H1 (cell line): ENCODE measurements around the gene SPHK1. TPM values are rescaled to one million over a fixed set of nuclear protein-coding genes. Genes with fewer than 3 reads are reported as not detected.
"Not testable (repeated sequence)": the region's sequence is repeated elsewhere in the genome, so short reads cannot be mapped to it uniquely, and the experiment has no call there.

Source experiments
- CTCF ChIA-PET: fragments of 300-600 bp; sonication (Branson Sonifier 250); formaldehyde crosslinking; loops from one replicate; lab custom pipeline; 2021; ENCODE audit not compliant: partially characterized antibody; lab: Charles Lee
- POLR2A ChIA-PET: fragments of 300-600 bp; sonication (Branson Sonifier 250); formaldehyde crosslinking; loops from one replicate; lab custom pipeline; 2021; ENCODE audit warnings: inconsistent platforms; ENCODE audit not compliant: partially characterized antibody; lab: Charles Lee
- DNase-seq, 2 experiments: peaks; one replicate each; pipeline versions ENCODE4 v3.0.0 to v3.0.0-alpha.2; 2010 to 2022; ENCODE audit warnings: low spot score in 2 of 2, low read depth in 1 of 2, mixed read lengths in 1 of 2
- FAIRE-seq: peaks from 2 replicates; lab custom pipeline; 2011; peaks lifted over from hg19 to GRCh38; lab: Jason Lieb, UNC
- H2AFZ ChIP-seq: 2 replicates; pipeline ENCODE4 v1.8.1; 2012; ENCODE audit warnings: low read length, inconsistent platforms
- H2AK5ac ChIP-seq: 2 replicates; pipeline ENCODE4 v1.6.1; 2013; ENCODE audit warnings: low read depth, low read length
- H2BK120ac ChIP-seq: replicated peaks from 2 replicates; pipeline ENCODE3; 2013; ENCODE audit warnings: low read depth, low read length, inconsistent platforms
- H2BK12ac ChIP-seq: 2 replicates; pipeline ENCODE4 v1.6.1; 2013; ENCODE audit warnings: low read depth, low read length
- H2BK15ac ChIP-seq: 2 replicates; pipeline ENCODE4 v1.6.1; 2013; ENCODE audit warnings: low read length
- H2BK20ac ChIP-seq: 2 replicates; pipeline ENCODE4 v1.6.1; 2013; ENCODE audit warnings: low read length
- H2BK5ac ChIP-seq: 2 replicates; pipeline ENCODE4 v1.6.1; 2013; ENCODE audit warnings: low read depth, low read length
- H3K14ac ChIP-seq: 2 replicates; pipeline ENCODE4 v1.6.1; 2013; ENCODE audit warnings: inconsistent platforms; ENCODE audit not compliant: insufficient read length
- H3K18ac ChIP-seq: 2 replicates; pipeline ENCODE4 v1.6.1; 2013; ENCODE audit warnings: low read length; ENCODE audit errors: extremely low read depth
- H3K23ac ChIP-seq: 2 replicates; pipeline ENCODE4 v1.6.1; 2013; ENCODE audit warnings: inconsistent platforms; ENCODE audit not compliant: insufficient read length
- H3K23me2 ChIP-seq: 2 replicates; pipeline ENCODE4 v1.6.1; 2013; ENCODE audit warnings: low read depth, low read length
- H3K27ac ChIP-seq: 2 replicates; pipeline ENCODE4 v1.6.1; 2011; ENCODE audit warnings: low read depth, low read length, inconsistent platforms
- H3K27me3 ChIP-seq, 4 experiments: replicated peaks in 1 of 4; 1 replicate in 1 of 4; 2 replicates in 3 of 4; pipeline versions ENCODE4 v1.6.1 to v1.8.1; 2011 to 2013; ENCODE audit warnings: low read length in 3 of 4, mild to moderate bottlenecking in 3 of 4, inconsistent platforms in 2 of 4, mixed read lengths in 2 of 4, moderate library complexity in 1 of 4; ENCODE audit not compliant: control insufficient read depth in 3 of 4, insufficient read depth in 3 of 4; ENCODE audit errors: extremely low read depth in 1 of 4
- H3K36me3 ChIP-seq, 4 experiments: 2 replicates each; pipeline versions ENCODE4 v1.6.1 to v1.8.1; 2011 to 2013; ENCODE audit warnings: mild to moderate bottlenecking in 4 of 4, low read length in 3 of 4, moderate library complexity in 2 of 4, control low read depth in 1 of 4, inconsistent platforms in 1 of 4; ENCODE audit not compliant: insufficient read depth in 4 of 4, control insufficient read depth in 2 of 4
- H3K4ac ChIP-seq: replicated peaks from 2 replicates; pipeline ENCODE3; 2013; ENCODE audit warnings: low read length, low read depth, mixed read lengths, inconsistent platforms; ENCODE audit not compliant: insufficient read length
- H3K4me1 ChIP-seq, 4 experiments: replicated peaks in 1 of 4; 1 replicate in 1 of 4; 2 replicates in 3 of 4; pipeline versions ENCODE4 v1.6.1 to v1.8.1; 2011 to 2013; ENCODE audit warnings: low read length in 3 of 4, inconsistent platforms in 2 of 4, mixed read lengths in 1 of 4; ENCODE audit not compliant: insufficient read depth in 4 of 4, control insufficient read depth in 3 of 4
- H3K4me2 ChIP-seq, 2 experiments: 2 replicates each; pipeline versions ENCODE4 v1.6.1 to v1.8.1; 2011 to 2013; ENCODE audit warnings: low read depth in 2 of 2, low read length in 2 of 2, control low read depth in 1 of 2, inconsistent platforms in 1 of 2, mild to moderate bottlenecking in 1 of 2; ENCODE audit not compliant: insufficient read depth in 1 of 2
- H3K4me3 ChIP-seq, 4 experiments: fragments of 200-600, 300-600 bp in 1 of 4; sonication (generic), shearing (Covaris generic), sonication (Bioruptor Twin) in 1 of 4; 2 replicates each; pipeline versions ENCODE4 v1.5.1 to v1.8.1; 2011 to 2016; ENCODE audit warnings: low read length in 4 of 4, low read depth in 3 of 4, control low read depth in 2 of 4, inconsistent platforms in 2 of 4, mild to moderate bottlenecking in 2 of 4, mixed read lengths in 1 of 4, moderate library complexity in 1 of 4; ENCODE audit not compliant: insufficient read depth in 2 of 4; ENCODE audit errors: extremely low read depth in 1 of 4
- H3K56ac ChIP-seq: replicated peaks from 2 replicates; pipeline ENCODE3; 2013; ENCODE audit warnings: low read depth, mild to moderate bottlenecking, mixed read lengths, low read length, inconsistent platforms; ENCODE audit not compliant: insufficient read length
- H3K79me1 ChIP-seq: 2 replicates; pipeline ENCODE4 v1.6.1; 2013; ENCODE audit warnings: low read depth, low read length, control low read depth
- H3K79me2 ChIP-seq, 2 experiments: 2 replicates each; pipeline versions ENCODE4 v1.6.1 to v1.8.1; 2012 to 2013; ENCODE audit warnings: low read length in 2 of 2, mild to moderate bottlenecking in 2 of 2, inconsistent platforms in 1 of 2; ENCODE audit not compliant: insufficient read depth in 2 of 2, control insufficient read depth in 1 of 2
- H3K9ac ChIP-seq, 4 experiments: replicated peaks in 1 of 4; 1 replicate in 1 of 4; 2 replicates in 3 of 4; pipeline versions ENCODE4 v1.6.1 to v1.8.1; 2011 to 2013; ENCODE audit warnings: low read depth in 3 of 4, low read length in 3 of 4, control low read depth in 2 of 4, mild to moderate bottlenecking in 2 of 4, moderate library complexity in 2 of 4, inconsistent platforms in 1 of 4; ENCODE audit errors: extremely low read depth in 1 of 4
- H3K9me3 ChIP-seq, 2 experiments: 2 replicates each; pipeline versions ENCODE4 v1.6.1 to v1.8.1; 2012 to 2013; ENCODE audit warnings: mild to moderate bottlenecking in 2 of 2, moderate library complexity in 2 of 2, control low read depth in 1 of 2, inconsistent platforms in 1 of 2, low read depth in 1 of 2, low read length in 1 of 2, mixed read lengths in 1 of 2; ENCODE audit not compliant: insufficient read depth in 2 of 2
- H4K20me1 ChIP-seq, 2 experiments: replicated peaks in 1 of 2; 2 replicates each; pipeline versions ENCODE3 to v1.8.1; 2011 to 2013; ENCODE audit warnings: inconsistent platforms in 2 of 2, low read length in 2 of 2, mild to moderate bottlenecking in 1 of 2; ENCODE audit not compliant: insufficient read depth in 2 of 2, control insufficient read depth in 1 of 2
- H4K5ac ChIP-seq: 2 replicates; pipeline ENCODE4 v1.6.1; 2013; ENCODE audit warnings: low read length, low read depth, mixed read lengths, inconsistent platforms; ENCODE audit not compliant: insufficient read length
- H4K8ac ChIP-seq: 2 replicates; pipeline ENCODE4 v1.8.0; 2013; ENCODE audit warnings: mild to moderate bottlenecking, moderate library complexity, low read length, inconsistent platforms; ENCODE audit not compliant: insufficient read depth; ENCODE audit errors: extremely low read depth
- H4K91ac ChIP-seq: replicated peaks from 2 replicates; pipeline ENCODE3; 2013; ENCODE audit warnings: low read length, mixed read lengths, inconsistent platforms; ENCODE audit not compliant: insufficient read length
- WGBS, 2 experiments: shearing (Covaris generic) in 1 of 2; methylation state at CpG; one replicate each; pipeline versions ENCODE4 v1.1.6 to v1.1.7; 2013 to 2015; ENCODE audit warnings: low lambda C conversion rate in 2 of 2, mixed read lengths in 2 of 2, inconsistent platforms in 1 of 2, low coverage in 1 of 2, missing lambda C conversion rate in 1 of 2; ENCODE audit not compliant: insufficient replicate concordance in 2 of 2, insufficient coverage in 1 of 2, insufficient read length in 1 of 2; ENCODE audit errors: extremely low coverage in 1 of 2, missing lambda C conversion rate in 1 of 2; 5-methylcytosine and 5-hydroxymethylcytosine counted together
- polyA plus RNA-seq, 7 experiments: library from polyadenylated mRNA; depleted of rRNA in 3 of 7; stranded (reverse) in 5 of 7; unstranded in 2 of 7; fragments of >200 nt in 5 of 7; fragments of 200-250 nt in 2 of 7; gene quantifications; 1 replicate in 5 of 7; 2 replicates in 1 of 7; 4 replicates in 1 of 7; pipeline versions ENCODE4 v1.2.1 to v1.2.3, GENCODE V29; 2011 to 2013; ENCODE audit warnings: missing spikeins in 2 of 7, mixed read lengths in 2 of 7
- total RNA-seq: library from RNA; stranded (reverse); fragmentation: NEBNext Ultra II Directional; extraction: Animal tissue kit (Norgen Biotek cat#: 25700); gene quantifications from 2 replicates; pipeline ENCODE4 v1.2.1, GENCODE V29; 2021

SPHK1 gene
- total and polyA plus RNA-seq, 2 of the 8 experiments (the other 6 are each of a cell fraction or from before 2014, with no cell fraction given): 2.4 TPM

DNA sequence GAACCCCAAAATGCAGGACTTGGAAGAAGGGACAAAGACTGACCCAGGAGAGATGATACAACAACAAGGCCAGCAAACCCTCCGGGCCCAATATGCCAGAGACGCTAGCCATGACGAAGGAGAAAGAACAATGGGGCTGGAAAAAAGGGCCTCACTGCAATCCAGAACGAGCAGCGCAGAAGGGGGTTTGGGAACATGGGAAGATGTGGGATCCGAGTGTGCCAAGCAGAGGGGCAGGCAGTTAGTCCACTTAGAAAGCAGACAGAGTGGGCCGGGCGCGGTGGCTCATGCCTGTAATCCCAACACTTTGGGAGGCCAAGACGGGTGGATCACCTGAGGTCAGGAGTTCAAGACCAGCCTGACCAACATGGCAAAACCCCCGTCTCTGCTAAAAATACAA, 37.5 kb upstream of the SPHK1 start:
- CTCF ChIA-PET: interaction anchor here (0.6 to 29.3 kb wide), 3 partner anchors 18 to 70 kb away, joined by 3 to 635 read pairs (median 4); partner anchors contain the start of gene SPHK1
- DNase-seq, H2BK12ac ChIP-seq, H2AK5ac ChIP-seq, H3K18ac ChIP-seq, FAIRE-seq, H3K23ac ChIP-seq, H4K91ac ChIP-seq, H3K79me2 ChIP-seq, H3K4me2 ChIP-seq, H3K23me2 ChIP-seq, H3K4me1 ChIP-seq, H4K5ac ChIP-seq, H3K9me3 ChIP-seq, H2BK15ac ChIP-seq, H3K14ac ChIP-seq, H3K4ac ChIP-seq, H4K20me1 ChIP-seq, H2AFZ ChIP-seq, H4K8ac ChIP-seq, H3K9ac ChIP-seq, POLR2A ChIA-PET, H3K27ac ChIP-seq, H2BK20ac ChIP-seq, H2BK5ac ChIP-seq, H3K56ac ChIP-seq, H2BK120ac ChIP-seq, H3K79me1 ChIP-seq, H3K4me3 ChIP-seq, H3K27me3 ChIP-seq: not testable (repeated sequence)
- WGBS, 2 experiments: 95% methylated on average over 11 of the region's 11 CpGs; no CpG with 5 or more reads in 1 of the 2 experiments
- H3K36me3 ChIP-seq: peaks cover 4 to 19% (median 9%) of the 10 kb centered on the region in 4 experiments; a peak in 5 of 8 replicates
